NCI-H1436 treated with DMSO at 0.1 percent for 48 hours (cell line): ENCODE results near the gene PXDC1.
"Not testable (repeated sequence)": the region's sequence is repeated elsewhere in the genome, so short reads cannot be mapped to it uniquely, and the experiment has no call there.

Source experiments
- DNase-seq: peaks from one replicate; lab custom pipeline; 2025; lab: John Stamatoyannopoulos, UW

Gene PXDC1

GRCh38 chr6:3731700-3732099 is 19.8 kb downstream of the PXDC1 start:
- no peak for DNase-seq

GRCh38 chr6:3729603-3730344 is 21.7 kb downstream of the PXDC1 start:
- no peak for DNase-seq

- DNase-seq = no peak
These were observed 23.9 kb downstream of the PXDC1 start for GRCh38 chr6:3727593-3728108.

- no peak for DNase-seq
These were observed 24.5 kb downstream of the PXDC1 start for GRCh38 chr6:3727036-3727435.

- no peak for DNase-seq
These were observed 25.1 kb downstream of the PXDC1 start for GRCh38 chr6:3726421-3726820.

GRCh38 chr6:3725145-3726047 is 26.1 kb downstream of the PXDC1 start:
- no peak for DNase-seq

GRCh38 chr6:3724451-3725144 is 26.9 kb downstream of the PXDC1 start:
- no peak for DNase-seq

GRCh38 chr6:3723966-3724365 is 27.5 kb downstream of the PXDC1 start:
- DNase-seq = no peak

GRCh38 chr6:3723251-3723650 is 28.3 kb downstream of the PXDC1 start:
- no peak for DNase-seq

- DNase-seq = no peak
These were observed 28.7 kb downstream of the PXDC1 start for GRCh38 chr6:3722785-3723184.

- no peak for DNase-seq
These were observed 29.5 kb downstream of the PXDC1 start for GRCh38 chr6:3721810-3722621.

GRCh38 chr6:3720770-3721169 is 30.7 kb downstream of the PXDC1 start:
- not testable (repeated sequence) for DNase-seq

GRCh38 chr6:3719462-3720308 is 31.8 kb downstream of the PXDC1 start:
- no peak for DNase-seq

GRCh38 chr6:3718407-3718806 is 33.1 kb downstream of the PXDC1 start:
- no peak for DNase-seq

- DNase-seq = no peak
These were observed 36.2 kb downstream of the PXDC1 start for GRCh38 chr6:3715285-3715684.

- DNase-seq = no peak
These were observed 36.7 kb downstream of the PXDC1 start for GRCh38 chr6:3714768-3715167.

- DNase-seq = no peak
These were observed 37.4 kb downstream of the PXDC1 start for GRCh38 chr6:3714111-3714510.

- no peak for DNase-seq
These were observed 38.5 kb downstream of the PXDC1 start for GRCh38 chr6:3712827-3713665.

GRCh38 chr6:3711776-3712175 is 39.7 kb downstream of the PXDC1 start:
- no peak for DNase-seq

- DNase-seq = no peak
These were observed 41.1 kb downstream of the PXDC1 start for GRCh38 chr6:3710403-3710802.
